Ishikawa (cell line): ENCODE measurements around the gene EMC8.

Experiments
- CEBPB ChIP-seq: IDR thresholded peaks from 2 replicates; pipeline ENCODE4 v1.6.1; 2012
- CREB1 ChIP-seq: IDR thresholded peaks from 2 replicates; pipeline ENCODE4 v1.6.1; 2012; ENCODE audit warnings: low read depth
- EGR1 ChIP-seq: IDR thresholded peaks from 2 replicates; pipeline ENCODE4 v1.6.1; 2012
- EP300 ChIP-seq: IDR thresholded peaks from 2 replicates; pipeline ENCODE4 v1.6.1; 2012; ENCODE audit warnings: borderline replicate concordance
- FOXM1 ChIP-seq: IDR thresholded peaks from 2 replicates; pipeline ENCODE4 v1.6.1; 2012; ENCODE audit warnings: low read depth, borderline replicate concordance
- NFIC ChIP-seq: IDR thresholded peaks from 2 replicates; pipeline ENCODE4 v1.6.1; 2012
- RAD21 ChIP-seq: IDR thresholded peaks from 2 replicates; pipeline ENCODE4 v1.6.1; 2012; ENCODE audit warnings: low read depth
- TAF1 ChIP-seq: IDR thresholded peaks from 2 replicates; pipeline ENCODE4 v1.6.1; 2012; ENCODE audit warnings: low read depth, mild to moderate bottlenecking
- TCF12 ChIP-seq: IDR thresholded peaks from 2 replicates; pipeline ENCODE4 v1.6.1; 2012; ENCODE audit warnings: low read depth
- TEAD4 ChIP-seq: IDR thresholded peaks from 2 replicates; pipeline ENCODE4 v1.6.1; 2012
- USF1 ChIP-seq: IDR thresholded peaks from 2 replicates; pipeline ENCODE4 v1.6.1; 2012
- YY1 ChIP-seq: IDR thresholded peaks from 2 replicates; pipeline ENCODE4 v1.6.1; 2012; ENCODE audit warnings: low read depth
- ZBTB7A ChIP-seq: IDR thresholded peaks from 2 replicates; pipeline ENCODE4 v1.6.1; 2012; ENCODE audit warnings: low read depth
- TF ChIP-seq, protein P1 (sequence below): IDR thresholded peaks from 2 replicates; pipeline ENCODE4 v1.6.1; 2012
- TF ChIP-seq, protein P2 (sequence below): IDR thresholded peaks from 2 replicates; pipeline ENCODE4 v1.6.1; 2012; ENCODE audit warnings: low read depth, mild to moderate bottlenecking

The EMC8 gene

GRCh38 chr16:85798901-85799496 lies 345 bp downstream of the EMC8 start:
- TF ChIP-seq, protein P1, sequence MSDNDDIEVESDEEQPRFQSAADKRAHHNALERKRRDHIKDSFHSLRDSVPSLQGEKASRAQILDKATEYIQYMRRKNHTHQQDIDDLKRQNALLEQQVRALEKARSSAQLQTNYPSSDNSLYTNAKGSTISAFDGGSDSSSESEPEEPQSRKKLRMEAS: peak; percentile 2; the same call in 1 of the 2 replicates
- TF ChIP-seq ZBTB7A (peak; percentile 71; the same call in 1 of the 2 replicates), CEBPB (no peak), YY1 (no peak), RAD21 (no peak), NFIC (no peak), TAF1 (no peak), TEAD4 (no peak), FOXM1 (no peak)

DNA sequence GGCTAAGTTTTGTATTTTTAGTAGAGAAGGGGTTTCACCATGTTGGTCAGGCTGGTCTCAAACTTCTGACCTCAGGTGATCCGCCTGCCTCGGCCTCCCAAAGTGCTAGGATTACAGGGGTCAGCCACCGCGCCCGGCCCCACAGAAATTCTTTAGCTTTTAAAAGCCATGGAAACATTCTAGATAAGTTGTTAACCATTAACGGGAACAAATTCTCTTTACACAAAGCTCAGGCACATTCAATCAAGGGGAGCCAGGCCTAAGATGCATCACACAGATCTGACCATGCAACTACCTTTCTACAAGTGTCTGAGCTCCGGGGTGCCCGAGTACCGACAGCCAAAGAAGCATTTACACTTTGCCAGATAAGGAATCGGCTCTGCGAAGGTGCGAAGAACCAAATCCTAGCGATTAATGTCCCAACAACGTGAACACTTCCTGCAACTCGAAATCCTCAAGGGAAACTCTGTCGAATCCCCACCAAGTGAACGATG lies 1.0 kb downstream of the EMC8 start:
- TF ChIP-seq, protein P2, sequence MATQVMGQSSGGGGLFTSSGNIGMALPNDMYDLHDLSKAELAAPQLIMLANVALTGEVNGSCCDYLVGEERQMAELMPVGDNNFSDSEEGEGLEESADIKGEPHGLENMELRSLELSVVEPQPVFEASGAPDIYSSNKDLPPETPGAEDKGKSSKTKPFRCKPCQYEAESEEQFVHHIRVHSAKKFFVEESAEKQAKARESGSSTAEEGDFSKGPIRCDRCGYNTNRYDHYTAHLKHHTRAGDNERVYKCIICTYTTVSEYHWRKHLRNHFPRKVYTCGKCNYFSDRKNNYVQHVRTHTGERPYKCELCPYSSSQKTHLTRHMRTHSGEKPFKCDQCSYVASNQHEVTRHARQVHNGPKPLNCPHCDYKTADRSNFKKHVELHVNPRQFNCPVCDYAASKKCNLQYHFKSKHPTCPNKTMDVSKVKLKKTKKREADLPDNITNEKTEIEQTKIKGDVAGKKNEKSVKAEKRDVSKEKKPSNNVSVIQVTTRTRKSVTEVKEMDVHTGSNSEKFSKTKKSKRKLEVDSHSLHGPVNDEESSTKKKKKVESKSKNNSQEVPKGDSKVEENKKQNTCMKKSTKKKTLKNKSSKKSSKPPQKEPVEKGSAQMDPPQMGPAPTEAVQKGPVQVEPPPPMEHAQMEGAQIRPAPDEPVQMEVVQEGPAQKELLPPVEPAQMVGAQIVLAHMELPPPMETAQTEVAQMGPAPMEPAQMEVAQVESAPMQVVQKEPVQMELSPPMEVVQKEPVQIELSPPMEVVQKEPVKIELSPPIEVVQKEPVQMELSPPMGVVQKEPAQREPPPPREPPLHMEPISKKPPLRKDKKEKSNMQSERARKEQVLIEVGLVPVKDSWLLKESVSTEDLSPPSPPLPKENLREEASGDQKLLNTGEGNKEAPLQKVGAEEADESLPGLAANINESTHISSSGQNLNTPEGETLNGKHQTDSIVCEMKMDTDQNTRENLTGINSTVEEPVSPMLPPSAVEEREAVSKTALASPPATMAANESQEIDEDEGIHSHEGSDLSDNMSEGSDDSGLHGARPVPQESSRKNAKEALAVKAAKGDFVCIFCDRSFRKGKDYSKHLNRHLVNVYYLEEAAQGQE: no peak
- no peak for TF ChIP-seq ZBTB7A
- no peak for TF ChIP-seq TAF1
- no peak for TF ChIP-seq USF1
- TF ChIP-seq CREB1: no peak
- TF ChIP-seq TEAD4: no peak
- no peak for TF ChIP-seq YY1
- TF ChIP-seq EP300: no peak
- no peak for TF ChIP-seq CEBPB
- TF ChIP-seq RAD21: no peak
- TF ChIP-seq NFIC: no peak
- TF ChIP-seq TCF12: no peak
- no peak for TF ChIP-seq EGR1
- TF ChIP-seq, protein P1: no peak
- TF ChIP-seq FOXM1: no peak

GRCh38 chr16:85796599-85796998 lies 2.7 kb downstream of the EMC8 start:
- TF ChIP-seq TCF12: no peak
- no peak for TF ChIP-seq CREB1
- no peak for TF ChIP-seq USF1
- TF ChIP-seq, protein P1: no peak
- TF ChIP-seq RAD21: no peak
- no peak for TF ChIP-seq NFIC
- TF ChIP-seq TAF1: no peak

GRCh38 chr16:85796152-85796551 lies 3.2 kb downstream of the EMC8 start:
- TF ChIP-seq, protein P1: no peak
- TF ChIP-seq TEAD4 (no peak), EGR1 (no peak), TAF1 (no peak), CEBPB (no peak), FOXM1 (no peak)
- TF ChIP-seq, protein P2: no peak

DNA sequence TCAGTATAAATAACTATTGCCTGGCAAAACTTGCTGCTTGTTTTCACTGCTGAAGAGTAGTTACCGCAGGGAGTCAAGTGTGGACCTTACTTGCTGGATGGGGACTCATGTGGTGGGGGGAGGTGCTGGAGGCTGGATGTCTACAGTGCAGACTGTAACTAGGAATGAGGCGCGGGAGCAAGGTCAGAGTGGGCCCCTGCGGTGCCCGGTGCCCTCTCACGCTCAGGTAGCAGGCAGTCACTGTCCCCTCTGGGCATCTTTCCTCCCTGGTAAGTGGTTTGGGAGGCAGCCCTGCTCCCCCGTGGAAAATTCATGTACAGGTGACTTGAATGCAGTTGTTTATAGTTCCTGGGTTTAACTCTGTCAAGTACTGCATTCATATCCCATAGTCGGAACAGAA lies 4.6 kb downstream of the EMC8 start:
- TF ChIP-seq USF1: no peak
- no peak for TF ChIP-seq FOXM1
- TF ChIP-seq, protein P2: no peak
- TF ChIP-seq TEAD4: no peak
- no peak for TF ChIP-seq CREB1
- no peak for TF ChIP-seq NFIC
- TF ChIP-seq ZBTB7A: no peak
- no peak for TF ChIP-seq TCF12
- no peak for TF ChIP-seq CEBPB
- TF ChIP-seq YY1: no peak
- no peak for TF ChIP-seq EGR1
- TF ChIP-seq, protein P1: no peak
- TF ChIP-seq TAF1: no peak
- TF ChIP-seq RAD21: no peak
- no peak for TF ChIP-seq EP300
